Adrenal gland (tissue), 5 donors: ENCODE data around the gene KIAA0513.
A peak's percentile ranks its signal among the peaks of the same experiment; 100 is the strongest.

Experiments
- CTCF ChIP-seq, 6 experiments: fragments of 450-650 bp in 4 of 6; fragments of 200-600 bp in 2 of 6; sonication (generic) in 1 of 6; IDR thresholded peaks; 1 replicate in 5 of 6; 2 replicates in 1 of 6; pipeline versions ENCODE4 v1.5.1 to v1.8.0; 2016 to 2021; ENCODE audit warnings: antibody characterized with exemption in 6 of 6, mild to moderate bottlenecking in 2 of 6, moderate library complexity in 1 of 6
- POLR2A ChIP-seq, 2 donors: fragments of 450-650 bp; IDR thresholded peaks; one replicate each; pipeline ENCODE4 v1.6.1; 2017; ENCODE audit warnings: antibody characterized with exemption in 2 of 2, mild to moderate bottlenecking in 2 of 2, moderate library complexity in 1 of 2
- donor health status: DM: no; HTN: no; CAD: no.

- TF ChIP-seq CTCF (IDR thresholded peaks at IDR 0.05) (peak in 1 of 6 experiments; percentile 10), POLR2A (IDR thresholded peaks at IDR 0.05) (peak; percentile 79 to 87)
Observed at GRCh38 chr16:85027349-85027957, at the start of gene KIAA0513.
